DOHH2 (cell line): Measurements from ENCODE around the gene FBXO31.

Experiments
- H3F3A ChIP-seq: fragments of 200-600 bp; sonication (generic), shearing (Covaris generic); 2 replicates; pipeline ENCODE4 v1.6.0; 2016; ENCODE audit warnings: antibody characterized with exemption, mild to moderate bottlenecking; ENCODE audit not compliant: control insufficient read depth, insufficient read depth
- H3K27ac ChIP-seq: fragments of 200-600 bp; sonication (generic); 2 replicates; pipeline ENCODE4 v1.5.1; 2014; ENCODE audit warnings: low read depth, mild to moderate bottlenecking, low read length, moderate library complexity
- H3K27me3 ChIP-seq: fragments of 200-600 bp; sonication (generic); 2 replicates; pipeline ENCODE4 v1.6.1; 2014; ENCODE audit warnings: mild to moderate bottlenecking, low read length, mixed read lengths; ENCODE audit not compliant: control insufficient read depth
- H3K36me3 ChIP-seq: fragments of 200-600 bp; sonication (generic); 2 replicates; pipeline ENCODE4 v1.6.1; 2014; ENCODE audit warnings: mild to moderate bottlenecking, low read length, moderate library complexity, mixed read lengths; ENCODE audit not compliant: control insufficient read depth
- H3K4me1 ChIP-seq: fragments of 200-600 bp; sonication (generic); 2 replicates; pipeline ENCODE4 v1.6.1; 2014; ENCODE audit warnings: mild to moderate bottlenecking, low read length, mixed read lengths; ENCODE audit not compliant: control insufficient read depth
- H3K4me2 ChIP-seq: fragments of 200-600 bp; sonication (generic); 2 replicates; pipeline ENCODE4 v1.6.0; 2014; ENCODE audit warnings: mild to moderate bottlenecking, low read length, moderate library complexity
- H3K4me3 ChIP-seq: fragments of 200-600 bp; sonication (generic); 2 replicates; pipeline ENCODE4 v1.5.1; 2014; ENCODE audit warnings: mild to moderate bottlenecking, low read length, mixed read lengths
- H3K79me2 ChIP-seq: fragments of 200-600 bp; sonication (generic); 2 replicates; pipeline ENCODE4 v1.6.1; 2014; ENCODE audit warnings: mild to moderate bottlenecking, low read length, mixed read lengths; ENCODE audit not compliant: control insufficient read depth
- H3K9me2 ChIP-seq: fragments of 200-600 bp; sonication (generic); replicated peaks from 2 replicates; pipeline ENCODE4 v1.6.1; 2014; ENCODE audit warnings: mild to moderate bottlenecking, low read length, mixed read lengths; ENCODE audit not compliant: control insufficient read depth
- H3K9me3 ChIP-seq: fragments of 200-600 bp; sonication (generic); 2 replicates; pipeline ENCODE4 v1.6.1; 2014; ENCODE audit warnings: antibody characterized with exemption, low read length, mixed read lengths; ENCODE audit not compliant: control insufficient read depth, insufficient read depth
- H4K20me1 ChIP-seq: fragments of 200-600 bp; sonication (generic); 2 replicates; pipeline ENCODE4 v1.6.0; 2014; ENCODE audit warnings: low read depth, mild to moderate bottlenecking, antibody characterized with exemption, low read length, moderate library complexity; ENCODE audit not compliant: control insufficient read depth, insufficient read depth
- CTCF ChIP-seq: fragments of 200-600 bp; sonication (generic); IDR thresholded peaks from one replicate; pipeline ENCODE4 v1.5.1; 2014; ENCODE audit warnings: antibody characterized with exemption, mild to moderate bottlenecking, low read depth, low read length; ENCODE audit not compliant: poor library complexity, severe bottlenecking
- EZH2phosphoT487 ChIP-seq: fragments of 200-600 bp; sonication (generic); IDR thresholded peaks from 2 replicates; pipeline ENCODE4 v1.6.1; 2017; ENCODE audit warnings: borderline replicate concordance, mild to moderate bottlenecking, antibody characterized with exemption, low read length, moderate library complexity, mixed read lengths

Gene FBXO31

GRCh38 chr16:87324411-87325275, 58.9 kb downstream of the FBXO31 start:
- TF ChIP-seq EZH2phosphoT487: no peak
- TF ChIP-seq CTCF: peak; percentile 88
- H3K9me2 ChIP-seq: no peaks in the 10 kb centered on the region
- no peaks in the 10 kb centered on the region; the same call in 1 of the 2 replicates for H3F3A ChIP-seq
- H4K20me1 ChIP-seq: no peaks in the 10 kb centered on the region
- H3K36me3 ChIP-seq: peaks cover 3% of the 10 kb centered on the region; the same call in 1 of the 2 replicates
- H3K4me2 ChIP-seq: no peak overlapping the region
- no peaks in the 10 kb centered on the region for H3K27me3 ChIP-seq
- H3K79me2 ChIP-seq: peaks cover 3% of the 10 kb centered on the region; the same call in 1 of the 2 replicates
- H3K27ac ChIP-seq: no peak overlapping the region
- H3K9me3 ChIP-seq: no peaks in the 10 kb centered on the region
- no peak overlapping the region for H3K4me3 ChIP-seq
- H3K4me1 ChIP-seq: no peaks in the 10 kb centered on the region

- Histone ChIP-seq H3K27ac (no peak overlapping the region), H3K4me3 (no peak overlapping the region), H3K79me2 (peaks cover 6% of the 10 kb centered on the region), H3K9me3 (no peaks in the 10 kb centered on the region), H3K4me1 (peaks cover 5% of the 10 kb centered on the region), H3K4me2 (no peak overlapping the region), H3K9me2 (no peaks in the 10 kb centered on the region), H3K36me3 (peaks cover 8% of the 10 kb centered on the region), H3K27me3 (no peaks in the 10 kb centered on the region), H3F3A (no peaks in the 10 kb centered on the region; the same call in 1 of the 2 replicates), H4K20me1 (no peaks in the 10 kb centered on the region)
- TF ChIP-seq EZH2phosphoT487: no peak
- TF ChIP-seq CTCF: no peak
Measured at GRCh38 chr16:87323727-87324410, 59.7 kb downstream of the FBXO31 start.

GRCh38 chr16:87322833-87323726, 60.5 kb downstream of the FBXO31 start:
- Histone ChIP-seq H4K20me1 (no peaks in the 10 kb centered on the region), H3K4me2 (no peak overlapping the region), H3K9me3 (no peaks in the 10 kb centered on the region)

More at GRCh38 chr16:87322833-87323726, 60.5 kb downstream of the FBXO31 start:
- Histone ChIP-seq H3K27ac (no peak overlapping the region), H3K27me3 (no peaks in the 10 kb centered on the region), H3F3A (peaks cover 3% of the 10 kb centered on the region; the same call in 1 of the 2 replicates), H3K79me2 (peaks cover 14% of the 10 kb centered on the region), H3K9me2 (no peaks in the 10 kb centered on the region), H3K36me3 (peaks cover 15% of the 10 kb centered on the region), H3K4me3 (no peak overlapping the region), H3K4me1 (peaks cover 13% of the 10 kb centered on the region)
- no peak for TF ChIP-seq CTCF
- no peak for TF ChIP-seq EZH2phosphoT487
